NCI-H1048 (cell line): ENCODE measurements around the gene CYP4B1.
"Not testable (repeated sequence)": the region's sequence is repeated elsewhere in the genome, so short reads cannot be mapped to it uniquely, and the experiment has no call there.

Source experiments
- DNase-seq: peaks from one replicate; lab custom pipeline; 2025; lab: John Stamatoyannopoulos, UW

The CYP4B1 gene

GRCh38 chr1:46816930-46817329, 18.1 kb downstream of the CYP4B1 start:
- no peak for DNase-seq

- DNase-seq = no peak
Measured at GRCh38 chr1:46817814-46818213, 19.0 kb downstream of the CYP4B1 start.

GRCh38 chr1:46818591-46818990, 19.7 kb downstream of the CYP4B1 start:
- DNase-seq = no peak

- no peak for DNase-seq
Measured at GRCh38 chr1:46819335-46819734, 20.5 kb downstream of the CYP4B1 start.

GRCh38 chr1:46820076-46820475, 21.2 kb downstream of the CYP4B1 start:
- no peak for DNase-seq

- DNase-seq = no peak
Measured at GRCh38 chr1:46820560-46821060, 21.8 kb downstream of the CYP4B1 start.

GRCh38 chr1:46822248-46822826, 23.5 kb downstream of the CYP4B1 start:
- no peak for DNase-seq

GRCh38 chr1:46823151-46823550, 24.3 kb downstream of the CYP4B1 start:
- no peak for DNase-seq

GRCh38 chr1:46826892-46827291, 28.0 kb downstream of the CYP4B1 start:
- DNase-seq = not testable (repeated sequence)

GRCh38 chr1:46830665-46831322, 31.9 kb downstream of the CYP4B1 start:
- DNase-seq = no peak

GRCh38 chr1:46835469-46835868, 36.6 kb downstream of the CYP4B1 start:
- DNase-seq = not testable (repeated sequence)

GRCh38 chr1:46846386-46846785, 47.5 kb downstream of the CYP4B1 start:
- DNase-seq = not testable (repeated sequence)

- not testable (repeated sequence) for DNase-seq
Measured at GRCh38 chr1:46857660-46858065, 58.8 kb downstream of the CYP4B1 start.

GRCh38 chr1:46862348-46862747, 63.5 kb downstream of the CYP4B1 start:
- no peak for DNase-seq
